Stimulated activated CD4-positive, alpha-beta T cell treated with anti-CD3 and anti-CD28 coated beads, Interleukin-2, amount 100 ng/mL, for 4 hours (primary cell): ENCODE measurements around the gene PDGFB.
"Not testable (repeated sequence)": the region's sequence is repeated elsewhere in the genome, so short reads cannot be mapped to it uniquely, and the experiment has no call there.

Source experiments
- DNase-seq: peaks from one replicate; pipeline ENCODE4 v3.0.0-alpha.2; 2020; ENCODE audit warnings: low read depth

PDGFB gene

DNA sequence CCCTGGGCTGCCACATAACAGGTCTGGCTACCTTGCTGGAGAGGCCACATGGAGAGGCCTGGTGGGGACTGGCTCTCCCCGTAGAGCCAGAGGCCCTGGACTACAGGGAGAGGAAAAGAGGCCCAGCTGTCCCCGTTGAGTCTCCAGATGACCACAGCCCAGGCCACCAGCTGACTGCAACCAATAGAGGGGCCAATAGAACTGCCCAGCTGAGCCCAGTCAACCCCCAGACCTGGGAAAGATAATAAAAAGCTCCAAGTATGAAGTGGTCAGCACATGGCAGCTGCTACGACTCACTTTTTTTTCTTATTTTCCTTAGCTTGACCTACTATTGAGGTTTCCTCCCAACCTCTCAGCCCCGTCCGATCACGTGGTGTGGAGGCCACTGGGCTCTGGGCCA lies 18.4 kb downstream of the PDGFB start:
- DNase-seq: no peak

DNA sequence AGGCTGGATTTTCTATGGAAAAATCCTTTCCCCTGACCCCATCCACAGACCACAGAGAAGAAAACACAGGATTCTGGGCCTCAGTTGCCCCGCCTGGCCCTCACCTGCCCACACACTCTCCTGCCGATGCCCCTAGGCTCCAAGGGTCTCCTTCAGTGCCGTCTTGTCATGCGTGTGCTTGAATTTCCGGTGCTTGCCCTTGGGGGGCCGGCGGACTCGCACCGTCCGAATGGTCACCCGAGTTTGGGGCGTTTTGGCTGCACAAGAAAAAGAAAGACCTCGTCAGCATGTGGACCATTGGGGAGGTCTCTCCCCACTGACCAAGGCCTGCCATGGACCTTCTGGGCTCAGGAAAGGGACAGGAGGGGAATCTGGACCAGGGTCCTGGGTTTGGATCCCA lies 19.2 kb downstream of the PDGFB start:
- DNase-seq: no peak

DNA sequence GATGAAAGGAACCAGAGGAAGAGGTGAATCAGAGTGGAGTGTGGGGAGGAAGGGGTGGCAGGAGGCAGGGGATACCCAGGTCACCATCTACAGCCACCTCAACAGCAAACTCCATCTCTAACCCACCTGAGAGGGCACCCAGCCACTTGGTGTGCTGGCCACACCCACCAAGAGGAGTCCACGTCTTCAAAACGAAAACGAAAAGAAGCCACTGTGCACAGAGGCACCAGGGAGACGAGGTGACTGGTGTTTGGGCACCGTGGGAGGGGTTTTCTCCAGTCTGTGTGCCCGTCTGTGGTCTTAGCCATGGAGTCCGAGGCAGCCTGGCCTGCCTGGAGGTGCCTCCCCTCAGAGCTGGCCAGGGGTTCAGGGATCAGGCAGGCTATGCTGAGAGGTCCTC lies 20.2 kb downstream of the PDGFB start:
- DNase-seq: no peak

DNA sequence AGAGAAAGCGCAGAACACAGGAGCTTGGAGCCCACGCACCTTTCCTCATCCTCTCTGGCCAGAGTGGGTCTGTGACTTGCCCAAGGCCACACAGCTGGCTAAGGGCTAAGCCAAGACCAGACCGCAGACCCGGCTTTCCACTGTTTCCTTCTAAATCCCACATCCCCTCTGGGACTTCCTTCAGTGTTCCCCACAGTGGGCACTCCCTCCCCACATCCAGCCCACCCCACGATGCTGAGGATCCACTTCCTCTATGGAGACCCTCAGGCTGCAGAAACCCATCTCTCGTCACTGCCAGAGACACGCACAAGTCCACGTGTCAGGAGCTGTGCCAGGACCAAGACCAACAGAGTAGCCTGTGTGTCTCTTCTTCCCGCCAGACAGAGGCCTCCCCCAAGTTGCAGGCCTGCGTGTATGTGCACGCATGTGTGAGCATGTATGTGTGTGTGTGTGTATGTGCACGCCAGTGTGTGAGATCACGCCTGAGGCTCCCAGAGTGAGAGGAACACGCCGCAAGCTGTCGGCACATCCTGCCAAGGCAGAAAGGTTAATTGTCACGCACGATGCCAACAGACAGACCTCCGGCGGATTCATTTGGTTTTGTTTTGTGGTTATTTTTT lies 21.6 kb downstream of the PDGFB start:
- no peak for DNase-seq

DNA sequence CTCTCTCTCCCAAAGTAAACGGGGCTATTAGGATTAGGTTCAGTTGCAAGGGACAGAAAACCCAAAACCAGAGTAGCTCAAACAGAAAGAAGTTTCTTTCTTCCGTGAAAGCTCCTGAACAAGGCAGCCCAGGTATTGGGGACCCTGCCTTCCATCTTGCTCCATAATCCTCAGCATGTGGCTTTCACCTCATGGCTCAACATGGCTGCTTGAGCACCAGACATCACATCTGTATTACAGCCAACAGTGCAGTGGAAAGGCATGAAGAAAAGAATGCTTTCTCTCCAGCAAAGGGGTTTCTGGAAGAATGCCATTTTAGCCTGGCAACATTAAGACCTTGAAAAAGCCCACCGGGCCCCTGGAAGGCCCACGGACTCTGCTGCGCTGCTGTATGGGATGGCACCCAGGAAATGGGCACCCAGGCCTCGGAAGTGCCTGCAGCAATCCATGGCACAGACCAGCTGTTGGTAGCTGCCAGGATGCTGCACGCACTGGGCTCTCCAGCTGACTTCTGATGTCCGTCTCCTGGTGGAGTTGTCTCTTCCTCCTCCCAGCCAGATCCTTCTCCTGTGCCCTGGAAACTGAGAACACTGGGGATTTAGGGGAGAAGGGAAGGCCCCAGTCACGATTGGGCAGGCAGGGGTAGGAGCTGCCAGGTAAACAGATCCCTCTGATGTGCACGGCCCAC lies 22.6 kb downstream of the PDGFB start:
- DNase-seq: no peak

DNA sequence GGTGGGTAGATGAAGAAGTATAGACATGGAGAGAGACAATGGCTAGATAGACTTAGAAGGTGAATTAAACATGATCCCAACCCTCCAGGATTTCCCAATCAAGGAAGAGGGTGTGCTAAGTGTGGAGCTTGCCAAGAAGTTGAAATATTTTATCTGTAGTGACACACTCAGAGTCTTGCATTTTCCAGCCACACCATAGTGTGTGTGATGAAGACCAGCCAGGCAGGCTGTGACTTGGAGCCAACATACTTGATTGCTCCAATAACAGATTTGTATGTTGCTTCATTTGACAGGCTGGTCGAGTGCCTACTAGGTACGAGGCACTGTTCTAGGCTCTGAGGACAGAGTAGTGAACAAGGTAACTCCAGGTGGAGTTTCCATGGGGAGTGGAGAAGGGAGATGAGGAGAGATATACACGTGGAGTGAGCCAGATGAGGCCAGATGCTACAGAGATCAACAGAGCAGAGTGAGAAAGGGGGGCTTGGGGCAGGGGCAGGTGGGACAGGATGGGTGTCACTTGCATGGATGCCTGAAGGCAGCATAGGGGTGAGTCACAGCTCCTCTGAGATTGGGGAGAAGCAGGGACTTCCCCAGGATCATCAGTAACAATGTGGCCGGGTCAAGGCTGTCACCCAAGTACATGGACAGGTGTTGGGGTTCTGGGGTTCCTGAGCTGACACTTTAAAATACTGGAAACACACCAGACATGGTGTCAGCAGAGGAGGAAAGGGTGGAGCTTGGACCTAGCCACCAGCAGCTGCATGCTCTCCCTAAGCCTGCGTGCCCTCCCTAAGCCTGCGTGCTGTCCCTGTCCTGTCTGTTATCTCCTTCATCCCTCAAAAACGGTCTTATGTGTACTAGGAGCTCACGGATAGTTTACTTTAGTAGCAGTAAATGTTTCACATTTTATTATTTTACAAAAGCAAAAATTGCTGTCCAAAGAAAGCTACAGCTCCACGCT lies 23.6 kb downstream of the PDGFB start:
- DNase-seq: no peak

DNA sequence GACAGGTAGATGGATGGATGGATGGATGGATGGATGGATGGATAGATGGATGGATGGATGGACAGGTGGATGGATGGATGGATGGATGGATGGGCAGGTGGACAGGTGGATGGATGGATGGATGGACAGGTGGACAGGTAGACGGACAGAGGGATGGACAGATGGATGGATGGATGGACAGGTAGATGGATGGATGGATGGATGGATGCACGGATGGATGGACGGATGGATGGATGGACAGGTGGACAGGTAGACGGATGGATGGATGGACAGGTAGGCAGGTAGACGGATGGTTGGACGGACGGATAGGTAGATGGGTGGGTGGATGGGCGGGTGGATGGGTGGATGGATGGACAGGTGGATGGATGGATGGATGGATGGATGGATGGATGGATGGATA lies 24.3 kb downstream of the PDGFB start:
- no peak for DNase-seq

DNA sequence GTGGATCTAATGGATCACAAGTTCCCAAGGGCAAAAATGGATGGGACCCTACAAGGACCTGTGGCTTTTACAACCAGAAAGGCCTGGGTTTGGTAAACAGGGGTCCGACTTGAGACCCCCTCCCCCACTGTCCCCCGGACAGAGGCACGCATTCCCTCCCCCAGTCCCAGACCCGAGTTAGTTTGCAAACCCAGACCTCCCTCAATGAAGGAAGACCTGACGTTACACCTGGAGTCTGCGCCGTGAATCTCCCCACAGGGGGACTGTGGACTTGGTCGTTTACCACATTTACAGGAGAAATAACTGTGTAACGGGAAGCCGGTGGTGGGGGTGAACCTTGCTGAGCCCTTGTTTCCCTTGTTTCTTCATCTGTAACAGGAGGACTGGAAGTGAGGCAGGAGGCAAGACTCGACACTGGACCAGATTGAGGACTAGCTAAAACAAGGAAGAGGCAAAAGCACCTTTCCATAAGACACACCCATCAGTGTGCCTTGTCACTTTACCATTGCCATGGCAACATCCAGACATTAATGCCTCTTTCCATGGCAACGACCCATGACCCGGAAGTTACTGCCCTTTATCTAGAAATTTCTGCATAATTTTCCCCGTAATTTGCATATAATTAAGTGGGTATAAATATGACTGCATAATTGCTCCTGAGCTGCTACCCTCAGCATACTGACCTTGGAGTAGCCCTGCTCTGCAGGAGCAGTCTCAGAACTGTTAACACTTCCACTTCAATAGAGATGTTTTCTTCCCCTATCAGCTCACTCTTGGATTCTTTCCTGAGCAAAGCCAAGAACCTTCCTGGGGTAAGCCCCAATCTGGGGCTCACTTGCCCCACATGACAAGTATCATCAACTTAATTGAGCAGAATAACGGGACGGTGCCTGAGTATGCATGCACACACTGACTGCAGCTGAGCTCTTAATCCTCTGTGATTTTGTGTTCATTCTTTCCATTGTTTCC lies 25.4 kb downstream of the PDGFB start:
- DNase-seq: no peak

DNA sequence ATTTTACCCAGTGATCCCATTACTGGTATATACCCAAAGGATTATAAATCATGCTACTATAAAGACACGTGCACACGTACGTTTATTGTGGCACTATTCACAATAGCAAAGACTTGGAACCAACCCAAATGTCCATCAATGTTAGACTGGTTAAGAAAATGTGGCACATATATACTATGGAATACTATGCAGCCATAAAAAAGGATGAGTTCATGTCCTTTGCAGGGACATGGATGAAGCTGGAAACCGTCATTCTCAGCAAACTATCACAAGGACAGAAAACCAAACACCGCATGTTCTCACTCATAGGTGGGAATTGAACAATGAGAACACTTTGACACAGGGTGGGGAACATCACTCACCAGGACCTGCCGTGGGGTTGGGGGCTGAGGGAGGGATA lies 26.4 kb downstream of the PDGFB start:
- DNase-seq: not testable (repeated sequence)

DNA sequence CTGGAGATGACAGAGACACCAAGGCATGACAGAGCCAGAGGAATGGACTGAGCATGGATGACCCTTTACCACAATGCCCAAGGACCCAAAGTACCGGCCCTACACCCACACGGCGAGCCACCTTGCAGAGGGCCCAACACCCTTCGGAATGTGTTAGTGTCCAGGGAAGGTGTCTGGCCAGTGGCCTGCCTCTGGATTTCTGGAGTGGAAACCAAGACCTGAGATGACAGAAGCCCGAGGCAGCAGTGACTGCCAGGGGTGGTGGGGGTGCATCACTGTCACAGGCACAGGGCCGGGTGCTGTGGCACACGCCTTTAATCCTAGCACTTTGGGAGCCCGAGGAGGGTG lies 28.7 kb downstream of the PDGFB start:
- no peak for DNase-seq

DNA sequence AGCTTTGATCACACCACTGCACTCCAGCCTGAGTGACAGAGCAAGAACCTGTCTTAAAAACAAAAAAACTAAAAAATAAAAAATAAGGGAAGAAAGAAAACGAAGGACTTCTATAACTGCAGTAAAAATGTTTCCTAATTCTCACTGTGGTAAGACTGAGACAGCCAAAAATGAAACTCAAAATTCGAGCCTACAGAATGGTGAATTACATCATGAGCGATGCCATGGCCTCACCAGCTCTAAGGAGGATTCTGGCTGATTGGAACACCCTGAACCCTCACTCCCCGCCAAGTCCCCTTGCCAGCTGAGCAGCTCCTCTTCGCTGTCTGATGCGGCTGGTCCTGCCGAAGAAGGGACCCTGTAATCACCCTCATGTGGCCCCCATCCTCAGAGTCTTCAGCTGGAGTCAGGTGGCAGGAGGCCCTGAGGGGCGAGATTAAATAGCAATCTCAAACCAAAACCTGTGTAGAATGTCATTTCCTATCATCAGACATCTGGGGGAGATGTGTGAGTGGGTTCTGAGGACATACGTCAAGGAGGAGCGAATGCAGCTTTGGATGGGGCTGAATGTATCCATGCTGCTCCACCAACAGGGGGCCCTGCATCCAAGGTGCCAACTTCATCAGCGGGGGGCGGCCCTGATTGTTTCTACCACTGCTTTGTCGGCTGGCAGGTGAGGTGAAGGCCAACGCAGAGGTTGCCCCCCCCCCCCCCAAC lies 29.2 kb downstream of the PDGFB start:
- DNase-seq: no peak

DNA sequence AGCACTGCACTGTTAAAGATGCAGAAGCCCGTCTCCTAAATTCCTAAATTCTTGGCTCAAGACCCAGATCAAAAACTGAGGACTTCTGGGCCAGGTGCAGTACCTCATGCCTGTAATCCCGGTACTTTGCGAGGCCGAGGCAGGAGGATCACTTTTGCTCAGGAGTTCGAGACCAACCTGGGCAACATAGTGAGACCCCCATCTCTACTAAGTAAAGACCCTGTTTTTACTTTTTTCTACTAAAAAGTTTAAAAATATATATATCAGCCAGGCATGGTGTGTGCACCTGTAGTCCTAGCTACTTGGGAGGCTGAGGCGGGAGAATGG lies 29.7 kb downstream of the PDGFB start:
- no peak for DNase-seq

DNA sequence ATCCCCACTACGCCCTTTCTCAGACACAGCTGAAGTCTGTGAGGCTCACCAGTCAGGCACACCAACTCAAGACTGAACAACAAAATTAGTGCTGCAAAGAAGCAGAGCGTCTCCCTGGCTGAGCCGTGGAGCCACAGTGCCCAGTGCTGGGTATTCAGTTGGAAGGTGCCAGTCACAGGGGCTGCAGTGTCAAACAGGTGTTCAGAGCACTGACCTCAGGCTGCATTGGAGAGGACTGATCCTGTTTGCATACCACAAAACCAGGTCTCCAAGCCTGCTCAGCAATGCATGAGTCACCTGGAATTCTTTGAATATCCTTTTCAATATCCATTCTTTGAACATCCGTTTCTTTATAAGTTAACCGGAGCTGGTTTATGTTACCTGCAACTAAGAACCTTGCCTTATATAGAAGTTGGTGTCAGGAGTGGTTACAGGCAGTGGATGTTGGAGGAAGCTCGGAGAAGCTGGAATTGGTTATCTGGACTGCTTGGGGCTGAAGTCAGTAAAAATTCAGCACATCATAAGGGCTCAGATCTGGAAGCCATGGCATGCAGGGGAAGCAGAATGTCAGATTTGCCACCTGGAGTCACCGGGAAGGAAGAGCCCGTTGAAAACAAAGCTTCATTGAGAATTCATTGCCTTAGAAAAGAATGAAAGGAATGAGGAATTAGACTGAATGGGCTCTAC lies 30.3 kb downstream of the PDGFB start:
- no peak for DNase-seq

DNA sequence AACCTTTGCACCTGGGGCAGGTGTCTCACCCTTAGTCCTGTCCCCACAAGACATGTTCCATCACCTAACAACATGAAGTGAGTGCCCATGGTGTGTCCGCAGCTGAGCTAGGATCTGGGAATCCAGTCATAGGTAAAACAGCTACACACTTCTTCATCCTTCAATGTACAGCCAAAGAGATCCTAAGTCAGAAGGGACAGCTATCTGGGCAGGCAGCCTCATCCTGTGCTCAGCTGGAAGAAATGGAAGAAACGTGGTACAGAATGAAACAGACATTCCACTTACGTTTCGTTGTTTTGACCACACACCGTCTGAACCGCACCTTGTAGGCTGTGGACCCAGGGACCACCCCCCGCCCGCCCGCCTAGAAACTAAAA lies 30.8 kb downstream of the PDGFB start:
- DNase-seq: no peak

DNA sequence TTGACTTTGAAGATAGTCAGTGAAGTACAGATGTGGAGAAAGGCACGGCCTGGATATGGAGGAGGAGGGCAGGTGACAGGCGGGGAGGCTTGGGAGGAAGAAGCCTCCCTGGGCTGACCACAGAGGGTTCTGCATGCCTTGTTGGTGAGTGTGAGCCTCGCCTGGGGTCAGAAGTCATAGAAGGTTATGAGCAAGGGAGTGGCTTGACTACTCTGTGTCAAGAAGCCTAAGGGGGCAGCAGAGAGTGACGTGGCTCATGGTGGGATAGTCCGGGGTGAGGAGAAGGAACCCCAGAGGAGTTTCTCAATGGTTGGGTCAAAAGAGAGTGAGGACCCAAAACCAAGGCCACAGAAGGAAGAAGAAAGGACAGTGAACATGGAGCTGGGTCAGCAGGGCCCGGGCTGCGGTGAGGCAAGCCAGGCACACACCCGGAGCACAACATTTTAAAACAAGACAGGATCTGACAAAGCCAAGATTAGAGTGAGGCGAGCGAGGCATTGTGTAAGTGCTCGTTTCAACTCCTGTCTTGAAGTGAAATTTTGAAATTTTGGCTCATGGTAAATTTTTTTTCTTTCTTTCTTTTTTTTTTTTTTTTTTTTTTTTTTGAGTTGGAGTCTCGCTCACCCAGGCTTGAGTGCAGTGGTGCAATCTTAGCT lies 31.9 kb downstream of the PDGFB start:
- DNase-seq: no peak

DNA sequence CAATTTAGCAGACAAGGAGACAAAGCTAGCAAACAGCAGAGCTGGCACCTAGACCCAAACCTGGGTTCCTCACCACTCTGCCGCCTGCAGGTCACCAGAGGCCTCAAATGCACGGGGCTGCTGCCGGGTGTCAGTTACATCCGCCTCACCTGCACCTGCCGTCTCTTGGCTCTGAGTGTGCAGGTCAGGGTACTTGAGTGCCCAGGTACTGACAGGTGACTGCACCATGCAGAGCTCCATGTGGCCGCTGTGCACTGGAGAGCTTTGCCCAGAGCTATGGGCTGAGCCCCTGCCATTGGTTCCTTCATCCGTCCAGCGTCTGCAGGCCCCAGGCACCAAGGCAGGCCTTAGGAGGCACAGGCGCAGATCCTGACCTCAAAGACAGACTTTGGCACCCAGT lies 35.0 kb downstream of the PDGFB start:
- no peak for DNase-seq

DNA sequence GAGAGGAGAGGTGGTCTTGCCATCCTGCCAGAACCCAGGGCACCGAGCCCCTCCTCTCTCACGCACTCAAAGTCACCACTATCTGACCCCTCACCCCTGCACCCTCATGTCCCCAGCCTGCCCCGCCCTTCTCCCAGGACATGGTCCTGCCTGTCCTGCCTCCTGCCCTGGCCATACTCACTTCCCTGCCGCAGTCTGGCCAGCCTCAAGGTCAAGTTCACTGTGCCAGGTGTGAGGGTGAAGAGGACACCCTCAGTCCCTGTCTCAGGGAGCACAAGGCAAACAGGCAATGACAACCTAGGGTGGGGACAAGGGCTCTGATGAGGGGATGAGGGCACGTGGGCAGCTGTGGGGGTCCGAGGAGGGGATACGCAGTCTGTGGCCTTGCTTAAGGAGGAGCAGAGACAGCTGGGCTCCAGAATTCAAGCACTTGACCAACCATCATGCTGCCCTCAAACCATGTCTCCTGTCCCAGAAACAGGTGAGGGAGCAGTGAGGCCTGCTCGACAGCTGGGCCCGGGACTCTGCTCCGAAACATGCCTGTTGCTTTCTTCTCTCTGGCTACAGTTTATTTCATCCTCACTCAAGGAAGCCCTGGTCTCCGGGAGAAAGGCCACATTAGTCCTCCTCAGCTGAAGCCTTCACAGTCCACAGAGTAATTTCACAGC lies 36.6 kb downstream of the PDGFB start:
- DNase-seq: no peak

DNA sequence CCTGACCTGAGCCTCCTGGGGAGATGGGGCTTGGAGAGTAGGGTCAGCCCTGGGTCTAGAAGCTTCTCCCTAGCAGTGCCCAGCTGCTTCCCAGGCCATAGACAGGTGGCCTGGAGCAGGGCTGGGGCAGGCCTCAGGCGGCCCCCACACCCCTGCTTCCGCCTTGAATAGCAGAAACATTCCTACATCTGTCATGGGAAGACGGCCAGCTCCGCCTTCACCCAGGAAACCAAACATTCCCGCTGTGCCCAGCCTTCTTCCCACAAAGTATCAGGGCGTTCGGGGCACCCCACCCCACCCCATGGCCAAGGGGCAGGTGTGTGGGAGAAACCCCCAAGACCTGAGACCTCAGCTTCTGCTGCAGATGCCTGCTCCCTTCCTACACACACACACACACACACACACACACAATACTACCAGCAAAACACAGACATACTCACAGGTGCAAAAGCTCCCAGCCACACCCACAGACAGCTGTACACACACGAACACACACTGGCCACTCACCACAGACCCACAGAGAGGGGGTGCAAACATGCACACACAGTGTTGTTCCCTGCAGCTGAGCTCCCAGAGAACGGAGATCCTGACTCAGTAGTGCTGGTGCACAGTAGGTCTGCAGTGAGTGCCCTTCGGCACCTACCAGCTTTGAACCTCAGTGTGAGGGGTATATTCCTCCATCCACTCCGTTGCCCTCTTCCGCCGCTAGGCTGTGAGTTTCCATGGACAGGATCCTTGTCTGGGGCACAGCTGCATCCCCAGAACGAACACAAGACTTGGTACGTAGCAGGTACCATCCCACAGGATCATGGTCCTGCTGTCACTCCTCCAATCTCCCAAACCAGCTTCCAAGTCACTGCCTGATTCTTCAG lies 37.4 kb downstream of the PDGFB start:
- no peak for DNase-seq

DNA sequence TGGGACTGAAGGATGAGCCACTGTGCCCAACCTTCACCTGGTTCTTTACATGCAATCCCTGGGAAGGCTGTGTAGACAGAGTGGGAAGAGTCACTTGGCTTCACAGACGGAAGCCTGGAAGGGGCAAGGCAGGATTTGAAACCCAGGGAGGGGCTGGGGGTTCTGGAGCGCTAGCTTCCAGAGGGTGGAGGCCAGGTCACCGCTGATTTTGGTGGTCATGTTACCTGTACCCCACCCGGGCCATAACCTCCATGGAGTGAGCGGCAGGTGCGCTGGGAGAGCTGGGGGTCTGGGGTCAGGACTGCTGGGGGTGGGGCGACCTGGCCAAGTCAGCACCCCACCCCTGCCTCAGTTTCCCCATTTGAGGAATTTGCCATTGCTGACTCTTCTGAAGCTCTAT lies 38.3 kb downstream of the PDGFB start:
- no peak for DNase-seq
